Uterus (tissue), 2 donors: ENCODE data around the gene NTN4.

ENCODE experiments used
- POLR2A ChIP-seq, 2 donors: fragments of 450-650 bp; IDR thresholded peaks; one replicate each; pipeline ENCODE4 v1.6.1; 2016; ENCODE audit warnings: antibody characterized with exemption in 2 of 2, mild to moderate bottlenecking in 1 of 2, moderate library complexity in 1 of 2
- TF ChIP-seq, protein P1 (sequence below), 4 experiments: fragments of 200-600 bp in 2 of 4; fragments of 450-650 bp in 2 of 4; sonication (generic) in 2 of 4; IDR thresholded peaks; one replicate each; pipeline ENCODE4 v1.5.1; 2016 to 2019; ENCODE audit warnings: antibody characterized with exemption in 4 of 4, mild to moderate bottlenecking in 2 of 4, moderate library complexity in 1 of 4

DNA sequence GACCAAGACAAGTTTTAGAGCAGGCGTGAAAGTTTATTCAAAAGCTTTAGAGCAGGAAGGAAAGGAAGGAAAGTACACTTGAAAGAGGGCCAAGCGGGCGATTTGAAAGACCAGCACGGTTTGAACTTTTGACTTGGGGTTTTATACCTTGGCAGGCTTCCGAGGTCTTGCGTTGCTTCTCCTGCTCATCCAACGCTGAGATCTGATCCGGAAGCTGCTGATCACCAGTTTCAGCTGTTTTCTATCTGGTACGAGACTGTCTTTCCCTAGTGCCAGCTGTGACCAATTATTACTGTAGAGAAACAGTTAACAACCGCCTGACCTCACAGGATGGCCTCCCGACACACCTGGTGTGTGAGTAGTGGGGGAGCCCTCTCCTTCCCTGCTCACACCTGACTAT lies 47.6 kb upstream of the NTN4 start:
- TF ChIP-seq, protein P1, sequence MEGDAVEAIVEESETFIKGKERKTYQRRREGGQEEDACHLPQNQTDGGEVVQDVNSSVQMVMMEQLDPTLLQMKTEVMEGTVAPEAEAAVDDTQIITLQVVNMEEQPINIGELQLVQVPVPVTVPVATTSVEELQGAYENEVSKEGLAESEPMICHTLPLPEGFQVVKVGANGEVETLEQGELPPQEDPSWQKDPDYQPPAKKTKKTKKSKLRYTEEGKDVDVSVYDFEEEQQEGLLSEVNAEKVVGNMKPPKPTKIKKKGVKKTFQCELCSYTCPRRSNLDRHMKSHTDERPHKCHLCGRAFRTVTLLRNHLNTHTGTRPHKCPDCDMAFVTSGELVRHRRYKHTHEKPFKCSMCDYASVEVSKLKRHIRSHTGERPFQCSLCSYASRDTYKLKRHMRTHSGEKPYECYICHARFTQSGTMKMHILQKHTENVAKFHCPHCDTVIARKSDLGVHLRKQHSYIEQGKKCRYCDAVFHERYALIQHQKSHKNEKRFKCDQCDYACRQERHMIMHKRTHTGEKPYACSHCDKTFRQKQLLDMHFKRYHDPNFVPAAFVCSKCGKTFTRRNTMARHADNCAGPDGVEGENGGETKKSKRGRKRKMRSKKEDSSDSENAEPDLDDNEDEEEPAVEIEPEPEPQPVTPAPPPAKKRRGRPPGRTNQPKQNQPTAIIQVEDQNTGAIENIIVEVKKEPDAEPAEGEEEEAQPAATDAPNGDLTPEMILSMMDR (IDR thresholded peaks at IDR 0.05): no peak
- TF ChIP-seq POLR2A (IDR thresholded peaks at IDR 0.05): no peak
